NOMO-1 treated with DMSO at 0.1 percent for 48 hours (cell line): Measurements from ENCODE around the gene DCC.

Experiments used
- DNase-seq: peaks from one replicate; lab custom pipeline; 2025; ENCODE audit not compliant: unreplicated experiment; lab: John Stamatoyannopoulos, UW

DCC gene

GRCh38 chr18:52678034-52678433 lies 338.0 kb downstream of the DCC start:
- no peak for DNase-seq

GRCh38 chr18:52678551-52678950 lies 338.6 kb downstream of the DCC start:
- DNase-seq, result no peak

DNA sequence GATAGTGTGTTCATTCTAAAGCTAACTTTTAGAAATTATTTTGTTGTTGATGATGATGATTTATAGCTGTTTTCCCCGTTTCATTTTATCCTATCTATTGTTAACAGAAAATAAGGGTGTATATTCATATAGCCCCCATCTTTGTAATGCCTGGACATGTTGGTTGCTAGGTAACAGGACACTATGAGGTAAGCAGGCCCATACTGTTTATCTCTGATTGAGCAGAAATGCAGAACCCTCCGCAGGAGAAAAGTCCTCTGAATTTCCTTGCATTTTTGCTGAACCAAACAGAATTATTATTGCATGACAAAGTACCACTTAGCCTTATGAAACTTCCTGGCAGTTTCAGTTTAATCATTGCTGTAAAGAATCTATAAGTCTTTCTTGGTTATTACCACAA lies 339.4 kb downstream of the DCC start:
- DNase-seq, result no peak

DNA sequence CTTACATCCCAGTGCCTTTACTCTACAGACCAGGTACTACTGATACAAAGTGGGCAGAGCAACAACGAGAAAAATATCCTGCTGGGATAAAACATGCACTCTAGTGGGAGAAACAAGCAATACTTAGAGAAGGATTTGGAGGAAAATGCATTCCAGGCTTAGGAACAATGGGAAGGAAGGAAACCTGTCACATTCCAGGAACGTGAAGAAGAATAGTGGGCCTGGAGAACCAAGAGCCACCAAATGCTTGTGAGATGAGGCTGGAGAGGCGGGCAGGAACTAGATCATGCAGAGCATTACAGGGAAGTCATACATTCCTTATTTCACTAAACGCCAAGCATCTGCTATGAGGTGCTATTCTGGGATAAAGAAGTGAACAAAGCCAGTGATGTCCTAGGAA lies 342.3 kb downstream of the DCC start:
- DNase-seq, result no peak

DNA sequence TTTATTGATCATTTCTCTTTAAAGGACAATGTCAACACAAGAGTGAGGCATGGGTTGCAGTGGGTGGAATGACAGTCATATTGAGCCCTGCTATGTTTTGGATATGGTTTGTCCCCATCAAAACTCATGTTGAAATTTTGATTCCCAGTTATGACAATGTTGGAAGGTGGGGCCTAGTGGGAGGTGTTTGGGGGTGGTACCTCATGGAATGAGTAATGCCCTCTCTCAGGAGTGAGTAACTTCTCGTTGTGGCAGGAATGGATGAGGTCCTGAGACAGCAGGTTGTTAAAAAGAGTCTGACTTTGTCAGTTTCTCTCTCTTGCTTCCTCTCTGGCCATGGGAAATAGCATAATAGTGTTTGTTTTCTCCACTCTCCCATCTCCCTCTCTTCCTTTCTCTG lies 345.3 kb downstream of the DCC start:
- DNase-seq, result no peak

DNA sequence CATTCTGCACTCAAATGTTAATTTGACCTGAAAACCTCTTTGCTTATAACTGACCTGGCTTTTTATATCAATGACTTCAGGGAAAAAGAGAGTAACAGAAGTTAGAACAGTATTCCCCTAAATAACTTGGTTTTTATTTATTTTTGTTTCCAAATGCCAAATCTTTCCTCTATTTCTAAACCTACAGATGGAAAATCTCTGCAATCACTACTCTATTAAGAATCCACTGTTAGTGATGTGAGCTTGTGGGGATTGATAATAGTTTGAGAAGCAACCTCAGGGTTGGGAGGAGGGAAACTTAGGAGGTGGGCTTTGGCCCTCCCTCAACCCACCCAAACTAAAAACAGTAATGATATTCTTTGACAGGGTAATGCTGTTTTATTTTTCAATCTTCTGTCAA lies 351.8 kb downstream of the DCC start:
- DNase-seq, result no peak

DNA sequence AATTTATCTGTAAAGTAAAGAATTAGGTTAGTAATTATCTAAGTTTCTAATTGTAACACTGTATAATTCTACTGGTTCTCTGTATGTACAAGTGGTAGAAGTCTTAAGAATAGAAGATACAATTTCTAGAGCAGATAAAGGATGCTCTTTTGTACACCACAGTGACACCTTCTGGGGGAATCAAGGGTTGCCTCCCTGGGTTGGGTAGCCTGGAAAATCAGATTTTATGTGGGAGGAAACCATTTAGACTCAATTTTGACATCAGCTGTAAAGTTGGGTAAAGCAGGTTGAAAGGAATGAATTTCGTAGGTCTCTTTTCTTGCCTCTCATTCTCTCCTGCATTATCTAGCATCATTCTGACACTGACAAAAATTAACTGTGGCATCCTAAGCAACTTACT lies 354.8 kb downstream of the DCC start:
- DNase-seq, result no peak

GRCh38 chr18:52700116-52700515 lies 360.1 kb downstream of the DCC start:
- no peak for DNase-seq

DNA sequence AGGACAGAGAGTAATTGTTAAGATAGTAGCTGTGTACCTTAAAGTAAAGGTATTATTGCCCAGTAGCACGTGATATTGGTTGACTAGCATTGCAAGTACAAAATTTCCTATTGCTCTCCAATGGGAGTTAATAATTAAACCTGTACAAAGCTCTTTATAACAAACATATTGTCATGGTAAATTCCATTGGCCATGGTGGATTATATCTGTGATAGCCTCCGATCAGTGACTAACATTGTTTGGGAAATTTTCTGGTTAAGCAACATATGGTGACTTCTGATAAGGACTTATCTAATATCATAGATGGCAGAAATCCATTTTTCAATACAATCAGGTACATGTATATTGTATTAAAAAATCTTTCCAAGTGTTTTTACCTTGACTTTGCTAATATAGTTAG lies 360.8 kb downstream of the DCC start:
- DNase-seq, result no peak

GRCh38 chr18:52701219-52701935 lies 361.4 kb downstream of the DCC start:
- no peak for DNase-seq

DNA sequence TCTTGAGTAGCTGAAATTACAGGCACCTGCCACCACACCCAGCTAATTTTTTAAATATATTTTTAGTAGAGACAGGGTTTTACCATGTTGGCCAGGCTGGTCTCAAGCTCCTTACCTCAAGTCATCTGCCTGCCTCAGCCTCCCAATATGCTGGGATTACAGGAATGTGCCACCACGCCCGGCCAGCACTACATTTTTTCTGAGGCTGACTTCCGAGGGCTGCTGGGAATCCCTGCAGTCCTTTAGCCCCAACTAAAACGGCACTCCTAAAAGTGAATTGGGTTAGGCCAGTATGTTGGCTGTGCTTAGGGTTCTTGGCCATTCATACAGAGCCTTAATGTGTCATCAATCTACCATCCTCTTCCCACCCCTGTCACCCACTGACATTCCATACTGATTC lies 375.4 kb downstream of the DCC start:
- no peak for DNase-seq

DNA sequence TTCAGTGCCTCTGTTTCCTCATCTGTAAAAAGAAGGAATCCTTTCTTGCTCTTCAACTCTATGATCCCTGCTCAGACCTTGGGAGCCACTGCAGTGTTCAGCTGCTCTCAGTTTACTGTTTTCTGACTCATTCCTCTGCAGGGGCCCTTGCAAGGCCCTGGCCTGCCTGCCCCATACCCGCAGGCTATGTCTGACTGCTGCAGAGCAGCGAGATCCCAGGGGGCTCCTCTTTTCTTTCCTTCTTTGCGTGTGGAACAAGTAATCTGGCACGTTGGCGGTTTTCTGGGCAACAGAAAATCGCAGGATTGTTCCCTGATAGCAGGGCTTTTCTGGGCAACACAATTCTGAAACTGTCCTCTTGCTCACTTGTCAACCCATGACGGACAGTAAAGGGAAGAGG lies 376.0 kb downstream of the DCC start:
- DNase-seq, result no peak

DNA sequence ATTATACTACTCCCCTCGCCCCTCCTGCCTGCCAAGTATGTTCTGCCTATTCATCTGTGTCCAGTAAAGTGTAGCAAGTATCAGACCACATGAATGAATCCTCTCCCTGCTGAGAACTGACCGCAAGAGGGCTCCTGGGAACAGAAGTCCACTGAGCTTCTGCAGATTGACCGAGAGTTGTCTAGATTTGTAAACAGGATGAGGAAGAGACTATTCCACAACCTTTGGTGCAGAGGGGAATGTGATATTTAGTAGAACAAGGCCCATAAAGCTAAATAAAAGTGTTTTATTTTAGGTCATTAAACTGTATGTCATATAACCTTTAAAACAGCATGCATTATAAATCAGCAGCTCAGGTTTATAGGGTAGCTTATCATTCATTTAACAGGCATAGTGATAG lies 377.0 kb downstream of the DCC start:
- no peak for DNase-seq

- no peak for DNase-seq
Measured at GRCh38 chr18:52722904-52723303, 382.9 kb downstream of the DCC start.

- DNase-seq, result no peak
Measured at GRCh38 chr18:52723550-52723970, 383.6 kb downstream of the DCC start.

DNA sequence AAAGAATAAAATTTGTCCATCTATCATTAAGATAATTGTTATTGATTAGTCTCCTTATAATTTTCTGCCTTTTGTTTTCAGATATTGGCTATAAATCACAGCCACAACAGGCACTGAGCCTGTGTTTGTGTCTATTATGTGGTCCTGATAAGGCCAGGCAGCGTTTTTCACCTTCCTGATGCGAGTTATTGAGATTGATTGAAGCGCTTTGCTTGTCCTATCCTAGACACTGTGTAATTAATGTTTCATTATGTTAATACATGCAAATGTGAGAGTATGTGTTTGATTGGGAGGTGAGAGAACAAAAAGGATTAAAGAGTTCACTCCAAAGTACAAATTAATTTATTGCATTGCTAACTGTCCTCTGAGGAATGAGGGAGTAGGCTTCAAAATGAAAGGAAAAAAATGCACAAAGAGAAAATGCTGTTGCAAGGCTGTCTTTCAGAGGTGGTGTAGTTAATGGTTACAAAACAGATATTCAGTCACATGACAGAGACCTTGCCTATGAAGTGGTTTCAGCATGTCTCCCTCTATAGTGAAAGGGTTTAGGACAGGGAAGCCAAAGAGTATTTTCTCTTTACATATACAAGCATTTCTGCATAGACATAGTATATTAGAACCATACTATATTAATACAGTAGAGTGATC lies 391.1 kb downstream of the DCC start:
- no peak for DNase-seq

- DNase-seq, result no peak
Measured at GRCh38 chr18:52738946-52739345, 398.9 kb downstream of the DCC start.

GRCh38 chr18:52746986-52747385 lies 407.0 kb downstream of the DCC start:
- DNase-seq, result no peak

GRCh38 chr18:52747869-52748268 lies 407.9 kb downstream of the DCC start:
- DNase-seq, result no peak

GRCh38 chr18:52748343-52748742 lies 408.3 kb downstream of the DCC start:
- no peak for DNase-seq

DNA sequence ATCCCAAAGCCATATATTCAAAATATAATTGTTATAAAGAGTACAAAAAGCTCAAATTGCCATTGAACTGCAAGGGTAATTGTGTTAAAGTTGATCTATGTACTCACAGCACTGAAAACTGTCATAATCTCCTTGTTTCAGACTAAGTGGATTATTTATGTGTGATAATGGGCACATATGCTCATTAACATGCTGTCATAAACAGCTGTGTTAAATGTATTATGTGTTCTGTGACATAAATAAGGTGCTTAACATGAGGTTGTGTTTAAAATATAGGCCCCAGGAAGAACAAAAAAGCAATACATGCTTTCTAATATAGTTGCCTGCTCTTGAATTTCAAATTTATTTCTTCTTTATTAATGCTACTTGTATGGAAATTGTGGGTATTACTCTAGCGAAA lies 409.5 kb downstream of the DCC start:
- DNase-seq, result no peak

DNA sequence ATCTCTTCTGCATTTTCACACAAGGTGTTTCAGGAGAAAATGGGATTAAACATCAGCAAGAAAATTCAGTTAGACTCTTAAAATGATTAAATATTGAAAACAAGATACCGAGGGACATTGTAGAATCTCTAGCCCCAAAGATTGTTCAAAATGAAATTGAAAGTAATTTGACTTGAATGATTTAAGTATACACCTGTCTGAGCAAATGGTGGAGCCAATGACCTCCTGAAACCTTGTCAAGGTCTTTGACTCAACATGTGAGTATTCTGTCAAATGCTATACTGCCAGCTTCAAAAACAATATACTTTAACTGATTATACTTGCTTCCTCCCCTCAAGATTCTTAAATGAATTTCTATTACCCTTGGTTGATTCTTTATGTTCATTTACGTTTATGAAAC lies 411.0 kb downstream of the DCC start:
- no peak for DNase-seq

DNA sequence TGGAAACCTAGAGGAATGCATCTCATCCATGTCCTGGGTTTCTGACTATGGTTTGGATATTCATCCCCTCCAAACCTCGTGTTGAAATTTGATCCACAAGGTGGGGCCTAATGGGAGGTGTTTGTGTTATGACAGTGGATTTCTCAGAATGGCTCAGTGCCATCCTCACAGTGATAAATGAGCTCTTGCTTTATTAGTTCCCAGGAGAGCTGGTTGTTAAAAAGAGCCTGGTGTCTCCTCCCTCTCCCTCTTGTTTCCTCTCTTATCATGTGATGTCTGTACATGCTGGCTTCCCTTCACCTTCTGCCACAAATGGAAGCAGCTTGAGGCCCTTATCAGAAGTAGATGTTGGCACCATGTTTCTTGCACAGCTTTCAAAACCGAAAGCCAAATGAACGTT lies 424.3 kb downstream of the DCC start:
- DNase-seq, result no peak
